ENCODE results near the gene PPP2R5C.

DNA sequence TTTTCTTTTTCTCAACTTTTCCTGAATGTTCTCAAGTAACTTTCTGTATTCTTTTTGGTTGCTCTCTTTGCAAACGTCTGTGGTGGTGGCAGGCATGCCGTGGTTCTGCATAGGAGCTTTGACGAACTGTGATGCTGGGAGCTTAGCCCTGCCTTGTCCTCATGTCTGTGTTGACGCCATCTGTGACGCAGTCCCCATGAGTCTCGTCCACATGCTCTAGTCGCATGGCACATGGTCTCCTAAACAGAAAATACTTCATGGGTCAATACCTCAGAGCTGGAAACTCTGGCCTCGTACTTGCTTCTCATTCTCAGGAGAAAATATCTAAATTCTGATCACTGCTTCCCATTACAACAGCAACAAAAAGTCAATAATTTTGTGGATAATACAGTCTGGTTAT, 152.6 kb downstream of the PPP2R5C start:
- TF ChIP-seq POLR2A (IDR thresholded peaks at IDR 0.05; ENCODE audit: low read depth, low read length) = no peak
- no peak for TF ChIP-seq POLR2AphosphoS5 (IDR thresholded peaks at IDR 0.05; ENCODE audit: low read depth, low read length)
- no peak for TF ChIP-seq POU2F2 (IDR thresholded peaks at IDR 0.05; ENCODE audit: low read depth, low read length)
- no peak for TF ChIP-seq PAX5 (IDR thresholded peaks at IDR 0.05; ENCODE audit: insufficient read depth, low read length, severe bottlenecking)
- no peak for TF ChIP-seq TAF1 (IDR thresholded peaks at IDR 0.05; ENCODE audit: low read depth, low read length)
- TF ChIP-seq SPI1 (IDR thresholded peaks at IDR 0.05; ENCODE audit: low read depth, low read length) = no peak
